ENCODE results near the gene ZRANB2. TPM values are rescaled to one million over a fixed set of nuclear protein-coding genes. Genes with fewer than 3 reads are reported as not detected.

Gene ZRANB2
- total RNA-seq, 1 donor from 2014 or later = 45.4 TPM

- no peak overlapping the region for H3K4me3 ChIP-seq (ENCODE audit: low read depth, low read length)
- DNase-seq (ENCODE audit: low read depth) = no peak
Observed at GRCh38 chr1:71053146-71053545, 27.7 kb downstream of the ZRANB2 start.

GRCh38 chr1:71049951-71050598 is 30.8 kb downstream of the ZRANB2 start:
- H3K4me3 ChIP-seq (ENCODE audit: low read depth, low read length) = no peak overlapping the region
- peak; percentile 78 for TF ChIP-seq CTCF (conservative IDR thresholded peaks at IDR 0.05; ENCODE audit: low read depth, low read length)
- DNase-seq (ENCODE audit: low read depth) = peak; percentile 37

More at GRCh38 chr1:71053146-71053545, 27.7 kb downstream of the ZRANB2 start:
- TF ChIP-seq CTCF (conservative IDR thresholded peaks at IDR 0.05; ENCODE audit: low read depth, low read length) = no peak

GRCh38 chr1:71047635-71048607 is 32.9 kb downstream of the ZRANB2 start, which contains the start of gene PTGER3:
Gene PTGER3, minus strand, starts transcription at chr1:71047816. Its CDS starts 239 bp downstream, at chr1:71047577.
- peak within 1 kb of the TSS; percentile 50 for H3K4me3 ChIP-seq (ENCODE audit: low read depth, low read length)
- no peak for DNase-seq (ENCODE audit: low read depth)

GRCh38 chr1:71046891-71047634 is 33.8 kb downstream of the ZRANB2 start:
- H3K4me3 ChIP-seq (ENCODE audit: low read depth, low read length) = peak overlapping the region; percentile 50
- TF ChIP-seq CTCF (conservative IDR thresholded peaks at IDR 0.05; ENCODE audit: low read depth, low read length) = no peak
- DNase-seq (ENCODE audit: low read depth) = no peak

More at GRCh38 chr1:71047635-71048607, 32.9 kb downstream of the ZRANB2 start, which contains the start of gene PTGER3:
- TF ChIP-seq CTCF (conservative IDR thresholded peaks at IDR 0.05; ENCODE audit: low read depth, low read length) = no peak

- peak overlapping the region; percentile 40 for H3K4me3 ChIP-seq (ENCODE audit: low read depth, low read length)
- no peak for TF ChIP-seq CTCF (conservative IDR thresholded peaks at IDR 0.05; ENCODE audit: low read depth, low read length)
- no peak for DNase-seq (ENCODE audit: low read depth)
Observed at GRCh38 chr1:71045463-71046028, 35.3 kb downstream of the ZRANB2 start.

- TF ChIP-seq CTCF (conservative IDR thresholded peaks at IDR 0.05; ENCODE audit: low read depth, low read length) = no peak
- no peak overlapping the region for H3K4me3 ChIP-seq (ENCODE audit: low read depth, low read length)
- DNase-seq (ENCODE audit: low read depth) = no peak
Observed at GRCh38 chr1:71044833-71045232, 36.0 kb downstream of the ZRANB2 start.
